Glutamatergic neuron (in vitro differentiated cells): ENCODE measurements around the gene COL6A1. TPM values are rescaled to one million over a fixed set of nuclear protein-coding genes. Genes with fewer than 3 reads are reported as not detected.

Source experiments
- DNase-seq: peaks from one replicate; pipeline ENCODE4 v3.0.0; 2022
- H3K27ac Mint-ChIP-seq: one replicate; pipeline ENCODE4 v1.8.0; 2020; ENCODE audit warnings: mild to moderate bottlenecking, mixed read lengths, inconsistent platforms; ENCODE audit not compliant: unreplicated experiment
- H3K27me3 Mint-ChIP-seq: one replicate; pipeline ENCODE4 v1.8.0; 2020; ENCODE audit warnings: mild to moderate bottlenecking, moderate library complexity, mixed read lengths, inconsistent platforms; ENCODE audit not compliant: unreplicated experiment
- H3K36me3 Mint-ChIP-seq: one replicate; pipeline ENCODE4 v1.8.0; 2020; ENCODE audit warnings: mild to moderate bottlenecking, mixed read lengths, inconsistent platforms; ENCODE audit not compliant: unreplicated experiment
- H3K4me1 Mint-ChIP-seq: one replicate; pipeline ENCODE4 v1.8.0; 2020; ENCODE audit warnings: mild to moderate bottlenecking, low read depth, mixed read lengths, inconsistent platforms; ENCODE audit not compliant: unreplicated experiment
- H3K4me3 Mint-ChIP-seq: one replicate; pipeline ENCODE4 v1.8.0; 2020; ENCODE audit warnings: mild to moderate bottlenecking, mixed read lengths, inconsistent platforms; ENCODE audit not compliant: unreplicated experiment
- H3K9me3 Mint-ChIP-seq: one replicate; pipeline ENCODE4 v1.8.0; 2020; ENCODE audit warnings: mild to moderate bottlenecking, moderate library complexity, mixed read lengths, inconsistent platforms; ENCODE audit not compliant: unreplicated experiment
- CTCF ChIP-seq: fragments of 200-600 bp; sonication (generic); IDR thresholded peaks from one replicate; pipeline ENCODE4 v1.5.0; 2021; ENCODE audit not compliant: partially characterized antibody, unreplicated experiment
- total RNA-seq: library from RNA; stranded (reverse); fragmentation: NEBNext Ultra II Directional; extraction: Animal tissue kit (Norgen Biotek cat#: 25700); gene quantifications from one replicate; pipeline ENCODE4 v1.2.1, GENCODE V29; 2021; ENCODE audit not compliant: unreplicated experiment

The COL6A1 gene
- total RNA-seq, 1 donor from 2014 or later, result 407 TPM

- Mint-ChIP-seq H3K4me1 (peaks cover 12% of the 10 kb centered on the region), H3K4me3 (no peak overlapping the region), H3K36me3 (peaks cover 12% of the 10 kb centered on the region), H3K27ac (no peak overlapping the region), H3K9me3 (peaks cover 3% of the 10 kb centered on the region), H3K27me3 (peaks cover 9% of the 10 kb centered on the region)
- no peak for TF ChIP-seq CTCF
- no peak for DNase-seq
These were observed 873 bp upstream of the COL6A1 start for GRCh38 chr21:45980697-45981096.

- H3K27me3 Mint-ChIP-seq, result peaks cover 10% of the 10 kb centered on the region
- peak overlapping the region; percentile 28 for H3K27ac Mint-ChIP-seq
- H3K9me3 Mint-ChIP-seq, result peaks cover 3% of the 10 kb centered on the region
- peak; percentile 53 for DNase-seq
- peak overlapping the region; percentile 67 for H3K4me3 Mint-ChIP-seq
- H3K4me1 Mint-ChIP-seq, result peaks cover 8% of the 10 kb centered on the region
- TF ChIP-seq CTCF, result no peak
- peaks cover 12% of the 10 kb centered on the region for H3K36me3 Mint-ChIP-seq
These were observed 655 bp downstream of the COL6A1 start for GRCh38 chr21:45982092-45982757.

- H3K36me3 Mint-ChIP-seq, result peaks cover 12% of the 10 kb centered on the region
- DNase-seq, result peak; percentile 40
- H3K4me1 Mint-ChIP-seq, result peaks cover 8% of the 10 kb centered on the region
- H3K4me3 Mint-ChIP-seq, result peak overlapping the region; percentile 65
- no peak for TF ChIP-seq CTCF
- peaks cover 3% of the 10 kb centered on the region for H3K9me3 Mint-ChIP-seq
- peak overlapping the region; percentile 28 for H3K27ac Mint-ChIP-seq
- H3K27me3 Mint-ChIP-seq, result peaks cover 11% of the 10 kb centered on the region
These were observed 1.4 kb downstream of the COL6A1 start for GRCh38 chr21:45982758-45983648.

DNA sequence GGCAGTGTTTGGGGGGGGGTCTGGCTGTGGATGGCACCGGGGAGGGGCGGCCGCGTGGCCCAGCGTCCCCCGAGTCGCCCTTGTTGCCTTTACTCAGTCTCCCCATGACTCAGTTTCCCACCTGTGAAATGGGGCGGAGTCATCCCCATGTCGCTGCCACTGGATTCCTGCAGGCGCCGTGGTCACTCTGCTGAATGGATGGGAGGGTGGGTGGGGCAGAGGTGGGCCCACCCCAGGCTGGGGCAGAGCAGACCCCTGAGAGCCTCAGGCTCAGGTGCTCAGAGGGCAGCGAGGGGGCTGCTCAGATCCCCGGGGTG, 2.0 kb downstream of the COL6A1 start:
- no peak overlapping the region for H3K27ac Mint-ChIP-seq
- TF ChIP-seq CTCF, result no peak
- peaks cover 6% of the 10 kb centered on the region for H3K4me1 Mint-ChIP-seq
- peaks cover 11% of the 10 kb centered on the region for H3K27me3 Mint-ChIP-seq
- H3K4me3 Mint-ChIP-seq, result no peak overlapping the region
- H3K36me3 Mint-ChIP-seq, result peaks cover 12% of the 10 kb centered on the region
- peaks cover 3% of the 10 kb centered on the region for H3K9me3 Mint-ChIP-seq
- no peak for DNase-seq
